ENCODE measurements around the gene RNU5D-1. TPM values are rescaled to one million over a fixed set of nuclear protein-coding genes. Genes with fewer than 3 reads are reported as not detected.

RNU5D-1 gene
- total RNA-seq, 2 experiments from 2014 or later = not detected

DNA sequence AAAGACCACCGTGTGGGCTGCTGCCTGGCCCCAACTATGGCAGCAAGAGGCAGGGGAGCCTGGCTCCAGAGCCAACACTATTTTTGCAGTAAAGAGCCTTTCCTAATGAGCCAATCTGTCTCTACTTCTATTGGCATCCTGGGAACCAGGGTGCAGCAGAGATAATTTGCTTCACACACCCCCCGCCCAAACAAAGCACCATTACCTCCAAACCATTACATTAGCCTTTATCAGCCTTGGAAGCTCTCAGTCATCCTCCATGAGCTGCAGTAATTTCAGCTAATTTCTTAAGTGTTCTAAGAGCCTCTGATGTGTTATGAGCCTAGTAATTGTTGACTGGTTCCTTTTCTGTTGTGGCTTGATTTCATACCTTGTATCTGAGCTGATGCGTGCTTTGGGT lies 34.9 kb downstream of the RNU5D-1 start:
- intact Hi-C loops (cut with micrococcal nuclease) = no loop called here
- CTCF ChIA-PET = interaction anchor here (0.9 to 2.2 kb wide), 8 partner anchors 11 to 140 kb away, joined by 3 to 19 read pairs (median 5); no protein-coding TSS in a partner anchor
- no peaks in the 10 kb centered on the region for H3K9me3 Mint-ChIP-seq
- no peak for DNase-seq
- no peaks in the 10 kb centered on the region for H3K27me3 Mint-ChIP-seq (ENCODE audit: low read depth)
- H3K4me1 Mint-ChIP-seq (ENCODE audit: low read depth) = peaks cover 29% of the 10 kb centered on the region
- no peaks in the 10 kb centered on the region for H3K36me3 Mint-ChIP-seq (ENCODE audit: low read depth)
- H3K4me3 Mint-ChIP-seq = no peak overlapping the region
- H3K27ac Mint-ChIP-seq = no peak overlapping the region

DNA sequence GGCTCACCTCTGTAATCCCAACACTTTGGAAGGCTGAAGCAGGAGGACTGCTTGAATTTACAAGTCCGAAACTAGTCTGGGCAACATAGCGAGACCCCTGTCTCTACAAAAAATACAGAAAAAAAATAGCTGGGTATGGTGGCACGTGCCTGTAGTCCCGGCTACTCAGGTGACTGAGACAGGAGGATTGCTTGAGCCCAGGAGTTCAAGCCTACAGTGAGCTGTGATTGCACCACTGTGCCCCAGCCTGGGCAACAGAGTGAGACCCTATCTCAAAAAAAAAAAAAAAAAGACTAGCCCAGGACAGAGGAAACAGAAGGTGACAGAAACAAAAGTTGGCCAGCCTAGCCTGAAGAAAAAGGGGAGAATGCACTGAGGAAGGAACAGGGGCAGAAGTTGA lies 35.3 kb downstream of the RNU5D-1 start:
- Mint-ChIP-seq H3K27me3 (ENCODE audit: low read depth) (no peaks in the 10 kb centered on the region), H3K4me1 (ENCODE audit: low read depth) (peaks cover 29% of the 10 kb centered on the region), H3K9me3 (no peaks in the 10 kb centered on the region), H3K4me3 (no peak overlapping the region), H3K27ac (no peak overlapping the region), H3K36me3 (ENCODE audit: low read depth) (no peaks in the 10 kb centered on the region)
- no peak for DNase-seq
- intact Hi-C loops (cut with micrococcal nuclease) = no loop called here
- CTCF ChIA-PET = interaction anchor here (0.6 to 2.2 kb wide), 4 partner anchors 33 to 140 kb away, joined by 3 to 19 read pairs (median 6); no protein-coding TSS in a partner anchor

DNA sequence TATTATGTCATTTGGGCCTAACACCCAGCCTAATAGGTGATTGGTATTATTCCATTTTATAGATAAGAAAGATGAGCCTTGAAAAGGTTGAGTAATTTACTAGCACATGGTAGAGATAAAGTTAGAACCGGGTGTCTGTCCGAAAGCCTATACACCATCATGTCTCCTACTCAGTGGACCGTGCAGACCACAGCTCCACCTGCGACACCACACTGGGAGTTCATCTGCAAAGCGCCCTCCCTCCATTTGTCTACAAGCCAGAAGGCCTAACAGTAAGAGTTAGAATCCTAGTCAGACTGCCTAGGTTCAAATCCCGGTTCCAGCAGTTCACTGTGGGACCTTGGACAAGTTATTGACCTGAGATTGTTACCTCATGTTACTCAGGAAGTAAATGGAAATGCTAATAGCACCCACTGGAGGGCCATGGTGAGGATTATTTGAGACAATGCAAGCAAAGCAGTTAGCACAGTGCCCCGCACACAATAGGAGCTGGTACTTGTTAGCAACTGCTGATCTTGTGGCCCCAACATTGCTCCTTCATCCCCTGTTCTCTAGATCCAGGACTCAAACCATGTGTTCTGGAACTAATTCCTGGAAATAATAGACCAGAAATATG lies 36.0 kb downstream of the RNU5D-1 start:
- intact Hi-C loops (cut with micrococcal nuclease) = no loop called here
- no peak overlapping the region for H3K27ac Mint-ChIP-seq
- no peaks in the 10 kb centered on the region for H3K9me3 Mint-ChIP-seq
- no peaks in the 10 kb centered on the region for H3K27me3 Mint-ChIP-seq (ENCODE audit: low read depth)
- no peak overlapping the region for H3K4me3 Mint-ChIP-seq
- no peak for DNase-seq
- CTCF ChIA-PET = interaction anchor here (0.6 kb wide), 1 partner anchor 38 kb away, joined by 3 read pairs; no protein-coding TSS in a partner anchor
- H3K36me3 Mint-ChIP-seq (ENCODE audit: low read depth) = no peaks in the 10 kb centered on the region
- peaks cover 29% of the 10 kb centered on the region for H3K4me1 Mint-ChIP-seq (ENCODE audit: low read depth)

DNA sequence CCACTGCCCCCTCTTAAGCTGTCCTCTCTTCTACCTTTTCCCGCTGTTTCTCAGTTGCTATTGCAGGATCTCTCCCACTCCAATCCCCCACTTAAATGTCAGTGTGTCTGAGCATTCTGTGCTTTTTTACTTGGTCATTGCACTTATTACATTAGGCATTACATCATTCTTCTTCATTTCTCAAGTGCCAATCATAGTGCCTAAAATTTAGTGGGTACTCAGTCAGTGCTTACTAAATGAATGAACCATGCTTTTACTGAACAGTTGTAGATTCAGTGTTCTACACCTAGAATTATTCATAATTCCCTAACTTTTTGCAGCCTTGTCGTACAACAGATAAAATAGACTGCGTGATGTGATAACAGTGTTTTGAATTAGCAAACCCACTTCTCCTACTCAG lies 37.1 kb downstream of the RNU5D-1 start:
- Mint-ChIP-seq H3K27me3 (ENCODE audit: low read depth) (no peaks in the 10 kb centered on the region), H3K4me1 (ENCODE audit: low read depth) (peaks cover 29% of the 10 kb centered on the region), H3K36me3 (ENCODE audit: low read depth) (no peaks in the 10 kb centered on the region), H3K4me3 (no peak overlapping the region), H3K27ac (no peak overlapping the region), H3K9me3 (no peaks in the 10 kb centered on the region)
- no peak for DNase-seq
- intact Hi-C loops (cut with micrococcal nuclease) = no loop called here
- CTCF ChIA-PET = no interaction called here

DNA sequence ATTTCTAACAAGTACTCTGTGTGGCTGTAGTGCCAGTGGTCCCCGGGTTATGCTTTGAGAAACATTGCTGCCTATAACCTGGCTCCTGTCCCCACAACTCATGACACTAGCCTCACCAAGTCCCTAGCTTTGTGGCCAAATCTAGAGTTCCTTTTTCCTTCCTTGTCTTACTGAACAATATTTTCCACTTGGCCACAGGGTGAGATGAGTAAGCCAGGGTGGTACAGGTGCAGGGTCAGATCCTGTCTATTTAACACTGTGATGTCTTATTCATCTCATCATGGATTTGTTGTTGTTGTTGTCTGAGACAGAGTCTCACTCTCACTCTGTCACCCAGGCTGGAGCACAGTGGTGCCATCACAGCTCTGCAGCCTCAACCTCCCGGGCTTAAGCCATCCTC lies 37.8 kb downstream of the RNU5D-1 start:
- intact Hi-C loops (cut with micrococcal nuclease) = no loop called here
- no peak for DNase-seq
- CTCF ChIA-PET = interaction anchor here (0.6 to 2.0 kb wide), 2 partner anchors 11 to 40 kb away, joined by 3 to 6 read pairs; no protein-coding TSS in a partner anchor
- no peaks in the 10 kb centered on the region for H3K36me3 Mint-ChIP-seq (ENCODE audit: low read depth)
- no peak overlapping the region for H3K4me3 Mint-ChIP-seq
- H3K27me3 Mint-ChIP-seq (ENCODE audit: low read depth) = no peaks in the 10 kb centered on the region
- no peak overlapping the region for H3K27ac Mint-ChIP-seq
- H3K4me1 Mint-ChIP-seq (ENCODE audit: low read depth) = peaks cover 27% of the 10 kb centered on the region
- H3K9me3 Mint-ChIP-seq = no peaks in the 10 kb centered on the region

DNA sequence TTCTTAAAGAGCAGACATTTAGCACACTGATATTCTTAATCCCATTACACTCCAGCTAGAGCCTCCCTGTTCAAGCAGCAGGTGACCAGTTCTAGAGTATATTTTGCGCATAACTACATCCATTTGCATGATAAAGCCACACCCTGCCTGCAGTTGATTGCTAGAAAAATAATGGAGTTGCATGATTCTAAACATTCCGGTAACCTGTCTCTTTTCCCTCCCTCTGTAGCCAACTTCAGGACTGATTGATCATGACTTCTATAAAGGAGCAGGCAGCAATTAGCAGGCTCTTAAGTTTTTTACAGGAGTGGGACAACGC lies 41.6 kb downstream of the RNU5D-1 start:
- CTCF ChIA-PET = interaction anchor here (0.7 kb wide), 1 partner anchor 779 kb away, joined by 3 read pairs; no protein-coding TSS in a partner anchor
- no peaks in the 10 kb centered on the region for H3K27me3 Mint-ChIP-seq (ENCODE audit: low read depth)
- DNase-seq = no peak
- H3K27ac Mint-ChIP-seq = no peak overlapping the region
- H3K9me3 Mint-ChIP-seq = no peaks in the 10 kb centered on the region
- no peak overlapping the region for H3K4me3 Mint-ChIP-seq
- H3K4me1 Mint-ChIP-seq (ENCODE audit: low read depth) = peaks cover 8% of the 10 kb centered on the region
- intact Hi-C loops (cut with micrococcal nuclease) = no loop called here
- H3K36me3 Mint-ChIP-seq (ENCODE audit: low read depth) = no peaks in the 10 kb centered on the region

DNA sequence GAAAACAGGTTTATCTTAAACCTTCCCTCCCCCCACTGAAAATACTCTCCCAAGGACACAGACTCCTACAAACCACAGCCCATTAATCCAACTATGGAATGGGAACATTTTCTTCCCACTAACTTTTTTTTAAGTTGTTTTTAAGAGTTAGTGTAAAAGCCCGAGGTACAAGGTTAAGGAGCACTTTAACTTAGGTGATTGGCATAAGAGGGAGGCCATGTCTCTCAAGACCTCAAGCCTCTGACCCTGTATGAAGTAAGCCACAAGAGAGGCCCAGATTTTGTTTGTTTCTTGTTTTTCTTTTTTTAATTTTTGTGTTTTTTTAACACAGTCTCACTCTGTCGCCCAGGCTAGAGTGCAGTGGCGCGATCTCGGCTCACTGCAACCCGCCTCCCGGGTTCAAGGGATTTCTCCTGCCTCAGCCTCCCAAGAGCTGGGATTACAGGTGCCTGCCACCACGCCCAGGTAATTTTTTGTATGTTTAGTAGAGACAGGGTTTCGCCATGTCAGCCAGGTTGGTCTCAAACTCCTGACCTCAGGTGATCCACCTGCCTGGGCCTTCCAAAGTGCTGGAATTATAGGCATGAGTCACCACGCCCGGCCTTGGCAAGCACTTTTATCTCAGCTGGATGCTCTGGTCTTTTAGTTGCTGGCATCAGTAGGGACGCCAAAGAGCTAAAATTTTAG lies 42.1 kb downstream of the RNU5D-1 start:
- intact Hi-C loops (cut with micrococcal nuclease) = no loop called here
- Mint-ChIP-seq H3K27me3 (ENCODE audit: low read depth) (no peaks in the 10 kb centered on the region), H3K27ac (no peak overlapping the region), H3K36me3 (ENCODE audit: low read depth) (no peaks in the 10 kb centered on the region), H3K4me3 (no peak overlapping the region), H3K9me3 (no peaks in the 10 kb centered on the region), H3K4me1 (ENCODE audit: low read depth) (peaks cover 10% of the 10 kb centered on the region)
- no peak for DNase-seq
- CTCF ChIA-PET = interaction anchor here (0.7 kb wide), 1 partner anchor 779 kb away, joined by 3 read pairs; no protein-coding TSS in a partner anchor

DNA sequence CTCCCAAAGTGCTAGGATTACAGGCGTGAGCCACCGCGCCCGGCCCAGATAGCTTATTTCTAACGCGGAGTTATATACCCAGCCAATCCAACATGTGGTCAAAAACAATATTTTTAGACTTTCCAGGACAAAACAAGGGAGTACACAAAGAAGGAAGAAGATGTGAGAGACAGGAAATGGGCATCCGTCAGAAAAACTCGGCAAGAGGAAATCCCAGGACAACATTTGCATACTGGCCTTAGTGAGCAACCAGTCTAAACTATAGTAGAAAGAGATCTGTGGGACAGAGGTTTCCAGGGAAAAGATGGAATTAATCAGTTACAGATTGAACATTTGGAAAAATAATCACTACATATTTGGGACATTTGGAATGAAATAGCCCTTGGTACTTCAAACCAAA lies 45.1 kb downstream of the RNU5D-1 start:
- no peaks in the 10 kb centered on the region for H3K27me3 Mint-ChIP-seq (ENCODE audit: low read depth)
- intact Hi-C loops (cut with micrococcal nuclease) = no loop called here

DNA sequence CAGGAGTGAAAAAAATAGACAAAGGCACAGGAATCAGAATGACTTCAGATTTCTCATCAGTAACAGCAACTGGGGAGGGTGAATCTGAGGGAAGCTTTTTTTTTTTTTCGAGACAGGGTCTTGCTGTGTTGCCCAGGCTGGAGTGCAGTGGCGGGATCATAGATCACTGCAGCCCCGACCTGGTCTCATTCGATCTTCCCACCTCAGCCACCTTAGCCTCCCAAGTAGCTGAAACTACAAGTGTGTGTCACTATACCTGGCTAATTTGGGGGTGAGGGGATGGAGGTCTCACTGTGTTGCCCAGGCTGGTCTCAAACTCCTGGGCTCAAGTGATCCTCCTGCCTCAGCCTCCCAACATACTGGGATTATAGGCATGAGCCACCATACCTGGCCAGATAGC lies 45.8 kb downstream of the RNU5D-1 start:
- intact Hi-C loops (cut with micrococcal nuclease) = no loop called here
- Mint-ChIP-seq H3K4me3 (no peak overlapping the region), H3K9me3 (no peaks in the 10 kb centered on the region), H3K27ac (no peak overlapping the region), H3K36me3 (ENCODE audit: low read depth) (no peaks in the 10 kb centered on the region), H3K4me1 (ENCODE audit: low read depth) (peaks cover 6% of the 10 kb centered on the region), H3K27me3 (ENCODE audit: low read depth) (no peaks in the 10 kb centered on the region)
- CTCF ChIA-PET = interaction anchor here (0.7 to 1.4 kb wide), 2 partner anchors 8 to 32 kb away, joined by 3 read pairs; no protein-coding TSS in a partner anchor
- DNase-seq = no peak

More for the DNA sequence above, 45.1 kb downstream of the RNU5D-1 start:
- Mint-ChIP-seq H3K4me3 (no peak overlapping the region), H3K9me3 (no peaks in the 10 kb centered on the region), H3K4me1 (ENCODE audit: low read depth) (peaks cover 6% of the 10 kb centered on the region), H3K36me3 (ENCODE audit: low read depth) (no peaks in the 10 kb centered on the region), H3K27ac (no peak overlapping the region)
- DNase-seq = no peak
- CTCF ChIA-PET = interaction anchor here (0.7 to 1.4 kb wide), 2 partner anchors 9 to 33 kb away, joined by 3 read pairs; no protein-coding TSS in a partner anchor

DNA sequence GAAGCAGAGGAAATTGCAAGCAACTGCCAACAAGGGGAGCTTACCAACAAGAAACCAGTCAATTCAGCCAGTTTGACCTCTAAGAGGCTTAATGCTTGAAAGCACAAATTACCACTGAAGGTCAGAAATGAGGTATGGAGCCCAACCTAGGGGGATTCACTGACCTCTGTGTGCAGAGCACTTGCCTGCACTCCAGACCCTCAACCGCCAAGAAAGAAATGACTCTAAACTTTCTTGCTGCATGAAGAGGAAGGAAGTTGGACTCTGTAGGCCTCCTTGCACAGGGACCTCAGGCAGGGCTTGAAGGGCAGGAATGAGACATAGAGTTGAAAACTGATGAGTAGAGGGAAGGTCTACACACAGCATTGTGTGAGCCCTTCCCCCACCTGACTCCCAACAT lies 46.4 kb downstream of the RNU5D-1 start:
- no peak for DNase-seq
- Mint-ChIP-seq H3K36me3 (ENCODE audit: low read depth) (no peaks in the 10 kb centered on the region), H3K4me3 (no peak overlapping the region), H3K9me3 (no peaks in the 10 kb centered on the region), H3K27ac (no peak overlapping the region), H3K4me1 (ENCODE audit: low read depth) (peaks cover 6% of the 10 kb centered on the region), H3K27me3 (ENCODE audit: low read depth) (no peaks in the 10 kb centered on the region)
- intact Hi-C loops (cut with micrococcal nuclease) = no loop called here
- CTCF ChIA-PET = interaction anchor here (0.6 to 2.2 kb wide), 3 partner anchors 10 to 32 kb away, joined by 3 to 6 read pairs (median 4); partner anchors contain the start of genes ARMH1 and TMEM53

DNA sequence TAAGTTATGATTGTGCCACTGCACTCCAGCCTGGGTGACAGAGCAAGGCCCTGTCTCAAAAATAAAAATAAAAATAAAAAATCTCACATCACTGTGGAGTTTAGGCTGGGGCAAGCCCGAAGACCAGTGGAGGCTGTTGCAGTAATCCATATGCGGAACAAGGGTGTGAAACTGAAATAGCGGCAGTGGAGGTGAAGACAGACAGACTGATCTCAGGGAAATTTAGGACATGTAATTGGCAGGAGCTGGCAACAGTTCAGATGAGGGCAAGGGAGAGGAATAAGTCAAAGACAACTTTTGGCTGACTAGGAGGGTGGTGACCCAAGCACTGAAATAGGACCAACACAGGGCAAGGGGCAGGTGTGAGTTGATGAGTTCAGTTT lies 48.1 kb downstream of the RNU5D-1 start:
- no peak overlapping the region for H3K4me3 Mint-ChIP-seq
- intact Hi-C loops (cut with micrococcal nuclease) = no loop called here
- no peaks in the 10 kb centered on the region for H3K36me3 Mint-ChIP-seq (ENCODE audit: low read depth)
- H3K27me3 Mint-ChIP-seq (ENCODE audit: low read depth) = no peaks in the 10 kb centered on the region
- H3K4me1 Mint-ChIP-seq (ENCODE audit: low read depth) = peaks cover 6% of the 10 kb centered on the region
- no peak for DNase-seq
- CTCF ChIA-PET = interaction anchor here (2.2 kb wide), 1 partner anchor 8 kb away, joined by 6 read pairs; the partner anchor contains the start of genes ARMH1 and TMEM53
- H3K9me3 Mint-ChIP-seq = no peaks in the 10 kb centered on the region
- H3K27ac Mint-ChIP-seq = no peak overlapping the region

DNA sequence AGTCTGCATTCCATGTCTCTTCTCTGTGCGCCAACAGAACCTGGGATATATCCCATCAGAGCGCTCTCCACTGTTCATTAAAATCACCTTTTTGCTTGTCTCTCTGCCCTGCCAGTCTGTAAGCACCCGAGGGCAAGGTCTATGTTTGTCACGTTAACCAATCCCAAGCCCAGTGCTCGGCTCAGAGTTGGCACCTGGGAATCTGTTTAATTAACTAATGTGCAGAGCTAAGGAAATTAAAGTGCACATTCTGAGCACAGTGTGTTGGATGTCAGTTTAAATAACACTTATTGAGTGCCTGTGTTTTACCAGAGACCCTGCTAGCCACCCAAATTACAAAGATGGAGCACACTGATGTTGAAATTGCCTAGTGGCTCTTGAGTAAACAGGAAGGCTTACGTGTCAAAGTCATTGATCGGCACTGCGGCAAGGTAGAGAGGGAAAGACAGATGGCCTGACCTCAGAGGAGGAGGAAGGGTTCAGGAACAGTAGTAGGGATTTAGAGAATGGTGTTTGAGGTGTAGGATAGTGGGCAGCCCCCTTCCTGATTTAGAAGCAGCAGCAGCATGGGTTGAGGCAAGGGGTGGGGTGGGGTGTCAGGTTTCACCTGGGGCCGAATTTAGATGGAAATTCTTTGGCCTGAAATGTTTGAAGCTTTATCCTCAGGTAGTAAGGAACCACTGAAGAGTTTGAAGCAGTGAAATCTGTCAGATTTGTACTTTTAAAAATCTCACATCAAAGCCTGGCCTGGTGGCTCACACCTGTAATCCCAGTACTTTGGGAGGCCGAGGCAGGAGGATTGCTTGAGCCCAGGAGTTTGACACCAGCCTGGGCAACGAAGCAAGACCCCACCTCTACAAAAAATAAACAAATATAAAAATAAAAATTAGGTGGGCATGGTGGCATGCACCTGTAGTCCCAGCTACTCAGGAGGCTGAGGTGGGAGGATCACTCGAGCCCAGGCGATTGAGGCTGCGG lies 48.8 kb downstream of the RNU5D-1 start:
- no peak for DNase-seq
- Mint-ChIP-seq H3K9me3 (no peaks in the 10 kb centered on the region), H3K4me3 (no peak overlapping the region), H3K27me3 (ENCODE audit: low read depth) (no peaks in the 10 kb centered on the region), H3K4me1 (ENCODE audit: low read depth) (peaks cover 6% of the 10 kb centered on the region), H3K27ac (no peak overlapping the region), H3K36me3 (ENCODE audit: low read depth) (no peaks in the 10 kb centered on the region)
- CTCF ChIA-PET = interaction anchor here (0.6 to 2.2 kb wide), 2 partner anchors 7 to 30 kb away, joined by 3 to 6 read pairs; partner anchors contain the start of genes ARMH1 and TMEM53
- intact Hi-C loops (cut with micrococcal nuclease) = no loop called here

All from activated naive CD4-positive, alpha-beta T cell treated with anti-CD3 and anti-CD28 coated beads for 36 hours (primary cell).